Measurements from ENCODE around the gene TEX54.
"Not testable (repeated sequence)": the region's sequence is repeated elsewhere in the genome, so short reads cannot be mapped to it uniquely, and the experiment has no call there.

Gene TEX54

GRCh38 chr11:62841361-62842170 is 8.9 kb upstream of the TEX54 start:
- peak; percentile 100 for DNase-seq (ENCODE audit: low read depth, low spot score)
- Histone ChIP-seq H3K9me3 (ENCODE audit: low read depth, low read length) (no peaks in the 10 kb centered on the region), H3K36me3 (ENCODE audit: insufficient read depth, low read length) (peaks cover 15% of the 10 kb centered on the region; the same call in 1 of the 2 replicates), H3K9ac (ENCODE audit: insufficient read length) (peak overlapping the region; percentile 93), H3K27ac (peak overlapping the region; percentile 100), H3K4me3 (peak overlapping the region; percentile 79)
- peak; percentile 100 for TF ChIP-seq POLR2AphosphoS5 (IDR thresholded peaks at IDR 0.05; ENCODE audit: borderline replicate concordance, low read depth, low read length)
- TF ChIP-seq FOXP2 (optimal IDR thresholded peaks at IDR 0.05; ENCODE audit: control extremely low read depth, extremely low read length, insufficient read depth): no peak

GRCh38 chr11:62840721-62841360 is 8.2 kb upstream of the TEX54 start:
- H3K36me3 ChIP-seq (ENCODE audit: insufficient read depth, low read length): peaks cover 23% of the 10 kb centered on the region; the same call in 1 of the 2 replicates
- peak overlapping the region; percentile 95 for H3K27ac ChIP-seq
- H3K9me3 ChIP-seq (ENCODE audit: low read depth, low read length); DNase-seq (ENCODE audit: low read depth, low spot score): not testable (repeated sequence)
- peak overlapping the region; percentile 97 for H3K9ac ChIP-seq (ENCODE audit: insufficient read length)
- peak overlapping the region; percentile 79 for H3K4me3 ChIP-seq

- H3K36me3 ChIP-seq (ENCODE audit: insufficient read depth, low read length): peaks cover 38% of the 10 kb centered on the region
- TF ChIP-seq POLR2AphosphoS5 (IDR thresholded peaks at IDR 0.05; ENCODE audit: borderline replicate concordance, low read depth, low read length) (peak; percentile 98), EZH2 (IDR thresholded peaks at IDR 0.05) (no peak), FOXP2 (optimal IDR thresholded peaks at IDR 0.05; ENCODE audit: control extremely low read depth, extremely low read length, insufficient read depth) (peak; percentile 93)
- H3K4me3 ChIP-seq: peak within 1 kb of the TSS; percentile 79
- peak within 1 kb of the TSS; percentile 95 for H3K27ac ChIP-seq
- H3K9ac ChIP-seq (ENCODE audit: insufficient read length): peak within 1 kb of the TSS; percentile 97
- H3K9me3 ChIP-seq (ENCODE audit: low read depth, low read length): no peaks in the 10 kb centered on the region
- no peak for DNase-seq (ENCODE audit: low read depth, low spot score)
Observed at GRCh38 chr11:62839050-62839945, 6.7 kb upstream of the TEX54 start, which contains the start of gene WDR74. TSS of gene WDR74 (minus strand) at chr11:62839590. CDS start at chr11:62839570, 20 bp downstream.

- Histone ChIP-seq H3K4me3 (no peak overlapping the region), H3K9ac (ENCODE audit: insufficient read length) (no peak overlapping the region), H3K9me3 (ENCODE audit: low read depth, low read length) (no peaks in the 10 kb centered on the region), H3K27ac (no peak overlapping the region), H3K36me3 (ENCODE audit: insufficient read depth, low read length) (peaks cover 42% of the 10 kb centered on the region)
- DNase-seq (ENCODE audit: low read depth, low spot score): no peak
- no peak for TF ChIP-seq FOXP2 (optimal IDR thresholded peaks at IDR 0.05; ENCODE audit: control extremely low read depth, extremely low read length, insufficient read depth)
- no peak for TF ChIP-seq EZH2 (IDR thresholded peaks at IDR 0.05)
- TF ChIP-seq POLR2AphosphoS5 (IDR thresholded peaks at IDR 0.05; ENCODE audit: borderline replicate concordance, low read depth, low read length): no peak
Observed at GRCh38 chr11:62835336-62835735, 2.7 kb upstream of the TEX54 start.

GRCh38 chr11:62831520-62832335 is 913 bp downstream of the TEX54 start, which contains the start of gene STX5:
TSS of gene STX5 (minus strand) at chr11:62832051. CDS start at chr11:62831243, 808 bp downstream.
- peak within 1 kb of the TSS; percentile 92 for H3K9ac ChIP-seq (ENCODE audit: insufficient read length)
- H3K9me3 ChIP-seq (ENCODE audit: low read depth, low read length): no peaks in the 10 kb centered on the region
- peak; percentile 90 for DNase-seq (ENCODE audit: low read depth, low spot score)
- TF ChIP-seq FOXP2 (optimal IDR thresholded peaks at IDR 0.05; ENCODE audit: control extremely low read depth, extremely low read length, insufficient read depth): peak; percentile 67
- TF ChIP-seq EZH2 (IDR thresholded peaks at IDR 0.05): no peak
- peak; percentile 76; the same call in 1 of the 2 replicates for TF ChIP-seq POLR2AphosphoS5 (IDR thresholded peaks at IDR 0.05; ENCODE audit: borderline replicate concordance, low read depth, low read length)
- H3K36me3 ChIP-seq (ENCODE audit: insufficient read depth, low read length): peaks cover 36% of the 10 kb centered on the region
- H3K4me3 ChIP-seq: peak within 1 kb of the TSS; percentile 94
- H3K27ac ChIP-seq: peak within 1 kb of the TSS; percentile 82

GRCh38 chr11:62830904-62831519 is 1.6 kb downstream of the TEX54 start:
- Histone ChIP-seq H3K4me3 (peak overlapping the region; percentile 94), H3K9ac (ENCODE audit: insufficient read length) (peak overlapping the region; percentile 92), H3K27ac (peak overlapping the region; percentile 38; the same call in 1 of the 2 replicates), H3K36me3 (ENCODE audit: insufficient read depth, low read length) (peaks cover 31% of the 10 kb centered on the region), H3K9me3 (ENCODE audit: low read depth, low read length) (no peaks in the 10 kb centered on the region)
- DNase-seq (ENCODE audit: low read depth, low spot score): no peak
- TF ChIP-seq EZH2 (IDR thresholded peaks at IDR 0.05): no peak
- no peak for TF ChIP-seq FOXP2 (optimal IDR thresholded peaks at IDR 0.05; ENCODE audit: control extremely low read depth, extremely low read length, insufficient read depth)
- no peak for TF ChIP-seq POLR2AphosphoS5 (IDR thresholded peaks at IDR 0.05; ENCODE audit: borderline replicate concordance, low read depth, low read length)

- not testable (repeated sequence) for H3K9ac ChIP-seq (ENCODE audit: insufficient read length); H3K27ac ChIP-seq; H3K4me3 ChIP-seq; H3K9me3 ChIP-seq (ENCODE audit: low read depth, low read length); DNase-seq (ENCODE audit: low read depth, low spot score)
- H3K36me3 ChIP-seq (ENCODE audit: insufficient read depth, low read length): peaks cover 34% of the 10 kb centered on the region; the same call in 1 of the 2 replicates
Observed at GRCh38 chr11:62828130-62828529, 4.5 kb downstream of the TEX54 start.
